ENCODE data around the gene MORC3.

The MORC3 gene

GRCh38 chr21:36369064-36369685 is 49.2 kb downstream of the MORC3 start:
- Histone ChIP-seq H3K4me3 (ENCODE audit: low read depth, low read length) (no peak overlapping the region), H3K27ac (ENCODE audit: extremely low read depth, low read depth, low read length) (no peak overlapping the region), H3K9me3 (ENCODE audit: control insufficient read depth, insufficient read depth, low read depth, low read length) (no peaks in the 10 kb centered on the region), H3K4me1 (ENCODE audit: control insufficient read depth, insufficient read depth, low read length) (no peaks in the 10 kb centered on the region), H3K36me3 (ENCODE audit: control insufficient read depth in 2 of 2, insufficient read depth in 1 of 2, low read length in 2 of 2) (peaks cover 76 to 90% of the 10 kb centered on the region in 2 experiments)
- ChIA-PET CTCF (interaction anchor here (0.6 to 1.4 kb wide), 6 partner anchors 11 to 226 kb away, joined by 3 to 4 read pairs (median 3); no protein-coding TSS in a partner anchor), POLR2A (no interaction called here)
- no peak for TF ChIP-seq ZNF549 (tag by site-specific recombination; IDR thresholded peaks at IDR 0.05)
- no peak for TF ChIP-seq ZNF560 (tag by site-specific recombination; IDR thresholded peaks at IDR 0.05; ENCODE audit: borderline replicate concordance)
- TF ChIP-seq ZNF513 (tag by site-specific recombination; IDR thresholded peaks at IDR 0.05) = peak; percentile 47; the same call in 1 of the 2 replicates
- no peak for TF ChIP-seq ZNF529 (tag by site-specific recombination; IDR thresholded peaks at IDR 0.05; ENCODE audit: insufficient replicate concordance)
- no peak for TF ChIP-seq ZNF629 (tag by site-specific recombination; IDR thresholded peaks at IDR 0.05)
- TF ChIP-seq YY1 (tag by site-specific recombination; IDR thresholded peaks at IDR 0.05) = no peak
- no peak for TF ChIP-seq EGR2 (tag by site-specific recombination; IDR thresholded peaks at IDR 0.05; ENCODE audit: low read depth)

- ChIA-PET POLR2A (no interaction called here), CTCF (interaction anchor here (0.6 kb wide), 1 partner anchor 975 kb away, joined by 5 read pairs; no protein-coding TSS in a partner anchor)
- Histone ChIP-seq H3K36me3 (ENCODE audit: control insufficient read depth in 2 of 2, insufficient read depth in 1 of 2, low read length in 2 of 2) (peaks cover 35 to 59% of the 10 kb centered on the region in 2 experiments), H3K9me3 (ENCODE audit: control insufficient read depth, insufficient read depth, low read depth, low read length) (no peaks in the 10 kb centered on the region), H3K27ac (ENCODE audit: extremely low read depth, low read depth, low read length) (no peak overlapping the region), H3K4me1 (ENCODE audit: control insufficient read depth, insufficient read depth, low read length) (no peaks in the 10 kb centered on the region), H3K4me3 (ENCODE audit: low read depth, low read length) (no peak overlapping the region)
- TF ChIP-seq ZNF155 (tag by site-specific recombination; IDR thresholded peaks at IDR 0.05) (no peak), BCL6B (tag by site-specific recombination; IDR thresholded peaks at IDR 0.05) (no peak), ZNF266 (tag by site-specific recombination; IDR thresholded peaks at IDR 0.05; ENCODE audit: low read depth) (no peak), TSHZ1 (tag by site-specific recombination; IDR thresholded peaks at IDR 0.05; ENCODE audit: borderline replicate concordance) (no peak), ZNF48 (tag by site-specific recombination; IDR thresholded peaks at IDR 0.05) (no peak), ZXDB (tag by site-specific recombination; IDR thresholded peaks at IDR 0.05) (no peak), ZNF18 (tag by site-specific recombination; IDR thresholded peaks at IDR 0.05) (no peak), KLF9 (tag by site-specific recombination; IDR thresholded peaks at IDR 0.05; ENCODE audit: low read depth) (no peak), MYNN (tag by site-specific recombination; IDR thresholded peaks at IDR 0.05; ENCODE audit: borderline replicate concordance) (no peak), PRDM4 (tag by site-specific recombination; IDR thresholded peaks at IDR 0.05) (no peak)
These were observed 56.0 kb downstream of the MORC3 start for GRCh38 chr21:36375994-36376393.
